ENCODE measurements around the gene NSUN2. TPM values are rescaled to one million over a fixed set of nuclear protein-coding genes. Genes with fewer than 3 reads are reported as not detected.

Gene NSUN2
- total and polyA plus RNA-seq, 2 of the 4 experiments (the other 2 are of a cell fraction), result 51.1 to 61.1 TPM

DNA sequence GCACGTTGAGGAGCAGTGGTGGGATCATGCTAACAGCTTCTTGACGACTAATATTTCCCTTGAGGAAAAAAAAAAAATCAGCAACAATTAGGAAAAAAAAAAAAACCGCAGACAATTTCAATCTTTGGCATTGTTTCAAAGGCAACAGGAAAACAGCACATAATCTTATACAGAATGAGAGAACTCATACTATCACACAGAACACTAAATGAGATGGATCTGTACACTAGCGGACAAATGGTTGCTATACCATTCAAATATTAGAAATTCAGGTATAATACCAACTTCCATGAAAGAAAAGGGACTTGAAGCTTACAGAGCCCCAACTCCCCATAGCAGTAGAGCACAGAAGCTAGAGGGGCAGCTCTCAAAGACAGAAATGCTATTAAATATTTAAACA lies 9.6 kb downstream of the NSUN2 start:
- no peak overlapping the region for H2BK5ac ChIP-seq (ENCODE audit: low read depth, low read length, poor library complexity, severe bottlenecking)
- in situ Hi-C loops (cut with MboI; ENCODE audit: low sequenced_read_pairs), result no loop called here

More for the DNA sequence above, 9.6 kb downstream of the NSUN2 start:
- intact Hi-C loops (cut with micrococcal nuclease), result no loop called here
- no TSS peak for BruUV-seq (replicated peaks)
- Histone ChIP-seq H4K91ac (ENCODE audit: insufficient read depth, low read depth, low read length) (no peak overlapping the region), H4K8ac (ENCODE audit: low read depth in 2 of 2, low read length in 2 of 2) (no peak overlapping the region), H3K56ac (ENCODE audit: extremely low read depth, insufficient read depth, low read length) (no peak overlapping the region), H4K5ac (ENCODE audit: low read depth, low read length) (no peak overlapping the region), H2BK20ac (ENCODE audit: low read depth, low read length) (no peak overlapping the region), H3K27ac (ENCODE audit: insufficient read depth, low read length) (no peak overlapping the region), H2AK5ac (ENCODE audit: low read depth, low read length) (no peak overlapping the region), H3K4me1 (ENCODE audit: control insufficient read depth, insufficient read depth, low read length) (no peaks in the 10 kb centered on the region), H3K79me1 (ENCODE audit: low read depth in 1 of 2, low read length in 2 of 2) (peaks cover 24 to 44% of the 10 kb centered on the region in 2 experiments), H3K36me3 (ENCODE audit: control insufficient read depth, insufficient read depth, low read length) (peaks cover 59% of the 10 kb centered on the region), H3K14ac (replicated peaks; ENCODE audit: low read depth, low read length) (no peak overlapping the region), H2BK15ac (ENCODE audit: low read depth, low read length) (no peak overlapping the region), H3K18ac (ENCODE audit: low read depth, low read length) (no peak overlapping the region), H3K4me2 (ENCODE audit: low read depth, low read length) (no peak overlapping the region), H3K9ac (ENCODE audit: low read depth, low read length) (no peak overlapping the region), H3K23ac (ENCODE audit: low read depth, low read length) (no peak overlapping the region), H3K27me3 (ENCODE audit: control insufficient read depth, insufficient read depth, low read length) (no peaks in the 10 kb centered on the region), H3K4ac (ENCODE audit: low read depth, low read length) (no peak overlapping the region), H3K9me3 (ENCODE audit: control insufficient read depth, insufficient read depth, low read length) (0 out of 2 replicates have a peak, but pooled peaks cover 2% of the 10 kb centered on the region), H2BK120ac (ENCODE audit: low read depth, low read length) (no peak overlapping the region), H3K9me1 (ENCODE audit: insufficient read depth, low read length) (no peaks in the 10 kb centered on the region), H2AK9ac (replicated peaks; ENCODE audit: low read depth, low read length, poor library complexity) (no peak overlapping the region), H2AFZ (replicated peaks; ENCODE audit: low read length, poor library complexity) (no peak overlapping the region), H3K4me3 (ENCODE audit: insufficient read depth, low read depth, low read length) (no peak overlapping the region), H4K20me1 (ENCODE audit: insufficient read depth, low read length) (peaks cover 19% of the 10 kb centered on the region; the same call in 1 of the 2 replicates)
- TF ChIP-seq RCOR1 (IDR thresholded peaks at IDR 0.05; ENCODE audit: insufficient replicate concordance, low read length) (no peak), BHLHE40 (IDR thresholded peaks at IDR 0.05; ENCODE audit: low read depth, low read length) (no peak), CTCF (conservative IDR thresholded peaks at IDR 0.05; ENCODE audit: low read depth, low read length) (no peak), NFE2L2 (IDR thresholded peaks at IDR 0.05; ENCODE audit: low read depth, low read length) (no peak), CHD1 (IDR thresholded peaks at IDR 0.05; ENCODE audit: low read depth, low read length) (no peak), MAZ (IDR thresholded peaks at IDR 0.05; ENCODE audit: borderline replicate concordance, low read depth, low read length) (no peak)
- ChIA-PET POLR2A (ENCODE audit: unreplicated experiment) (no interaction called here), CTCF (no interaction called here)
- no peak for ATAC-seq (ENCODE audit: low read depth)
- DNase-seq, result no peak
- dilution Hi-C loops (cut with HindIII; ENCODE audit: low sequenced_read_pairs, unreplicated experiment), result no loop called here
- no CpG with 5 or more reads among the region's 4 CpGs for WGBS, 2 experiments (ENCODE audit: extremely low coverage in 2 of 2, insufficient read length in 1 of 2)
